WTC11 (cell line): Measurements from ENCODE around the gene TNFRSF4. TPM values are rescaled to one million over a fixed set of nuclear protein-coding genes. Genes with fewer than 3 reads are reported as not detected.

ENCODE experiments used
- ATAC-seq: fragments of 200-7000 bp; cut with Tn5 transposase; 2 replicates; pipeline ENCODE4 v1.10.0; 2021; ENCODE audit warnings: mild to moderate bottlenecking, moderate library complexity
- CTCF ChIA-PET: fragments of 300-600 bp; sonication (Branson Sonifier 250); formaldehyde crosslinking; loops from one replicate; lab custom pipeline; 2021; ENCODE audit warnings: antibody characterized with exemption; lab: Charles Lee
- POLR2A ChIA-PET: fragments of 350-600 bp; sonication (Branson Sonifier 250); formaldehyde crosslinking; loops from one replicate; lab custom pipeline; 2021; ENCODE audit warnings: antibody characterized with exemption; lab: Charles Lee
- DNase-seq: peaks from one replicate; pipeline ENCODE4 v3.0.0; 2021; ENCODE audit warnings: low spot score
- H3K27ac Mint-ChIP-seq: 2 replicates; pipeline ENCODE4 v1.8.0; 2021; ENCODE audit warnings: mixed read lengths
- H3K27me3 Mint-ChIP-seq: 2 replicates; pipeline ENCODE4 v1.8.0; 2021; ENCODE audit warnings: low read depth, mild to moderate bottlenecking, moderate library complexity, mixed read lengths
- H3K36me3 Mint-ChIP-seq: 2 replicates; pipeline ENCODE4 v1.8.0; 2021; ENCODE audit warnings: mixed read lengths
- H3K4me1 Mint-ChIP-seq: 2 replicates; pipeline ENCODE4 v1.8.0; 2022; ENCODE audit warnings: mixed read lengths
- H3K4me3 Mint-ChIP-seq: 2 replicates; pipeline ENCODE4 v1.8.0; 2021; ENCODE audit warnings: mild to moderate bottlenecking, moderate library complexity, mixed read lengths
- H3K9me3 Mint-ChIP-seq: 2 replicates; pipeline ENCODE4 v1.8.0; 2021; ENCODE audit warnings: mixed read lengths
- CREB1 ChIP-seq: sonication (generic); formaldehyde crosslinking; IDR thresholded peaks from 2 replicates; pipeline ENCODE4 v1.8.0; 2023; ENCODE audit warnings: mild to moderate bottlenecking, missing genetic modification reagents
- FOXK1 ChIP-seq: sonication (generic); formaldehyde crosslinking; IDR thresholded peaks from 2 replicates; pipeline ENCODE4 v1.8.0; 2022; ENCODE audit warnings: mild to moderate bottlenecking, moderate library complexity, missing genetic modification reagents
- HMGA2 ChIP-seq: fragments of 250-450 bp; sonication (Bioruptor Pico); IDR thresholded peaks from 2 replicates; pipeline ENCODE4 v1.4.0; 2021; ENCODE audit warnings: mild to moderate bottlenecking, moderate library complexity
- NFE2L1 ChIP-seq: sonication (generic); formaldehyde crosslinking; IDR thresholded peaks from 2 replicates; pipeline ENCODE4 v1.8.1; 2023; ENCODE audit warnings: missing genetic modification reagents
- TCF7 ChIP-seq: sonication (generic); formaldehyde crosslinking; IDR thresholded peaks from 2 replicates; pipeline ENCODE4 v1.8.0; 2022; ENCODE audit warnings: mild to moderate bottlenecking, low read depth, missing genetic modification reagents, moderate library complexity
- ZMAT4 ChIP-seq: fragments of 250-450 bp; sonication (Bioruptor Pico); IDR thresholded peaks from 2 replicates; pipeline ENCODE4 v1.9.0; 2021; ENCODE audit warnings: mild to moderate bottlenecking
- ZNF219 ChIP-seq: sonication (generic); formaldehyde crosslinking; IDR thresholded peaks from 2 replicates; pipeline ENCODE4 v1.8.0; 2023; ENCODE audit warnings: missing genetic modification reagents, mild to moderate bottlenecking, borderline replicate concordance
- ZNF281 ChIP-seq: sonication (generic); formaldehyde crosslinking; IDR thresholded peaks from 2 replicates; pipeline ENCODE4 v1.8.0; 2023; ENCODE audit warnings: mild to moderate bottlenecking, missing genetic modification reagents
- total RNA-seq: library from RNA; stranded (reverse); gene quantifications from 3 replicates; pipeline ENCODE4 v1.2.3, GENCODE V29; 2021
- TF ChIP-seq, protein P1 (sequence below): sonication (generic); formaldehyde crosslinking; IDR thresholded peaks from 2 replicates; pipeline ENCODE4 v1.8.0; 2022; ENCODE audit warnings: mild to moderate bottlenecking, missing genetic modification reagents
- TF ChIP-seq, protein P2 (sequence below): sonication (generic); formaldehyde crosslinking; IDR thresholded peaks from 2 replicates; pipeline ENCODE4 v1.8.1; 2022; ENCODE audit warnings: mild to moderate bottlenecking, moderate library complexity, missing genetic modification reagents
- TF ChIP-seq, protein P3 (sequence below): sonication (generic); formaldehyde crosslinking; IDR thresholded peaks from 2 replicates; pipeline ENCODE4 v1.8.1; 2023; ENCODE audit warnings: mild to moderate bottlenecking, missing genetic modification reagents, borderline replicate concordance

Gene TNFRSF4
- total RNA-seq, 1 experiment from 2014 or later = 0.33 TPM

GRCh38 chr1:1204425-1204920 lies 9.5 kb downstream of the TNFRSF4 start:
- DNase-seq = no peak
- ATAC-seq = no peak

DNA sequence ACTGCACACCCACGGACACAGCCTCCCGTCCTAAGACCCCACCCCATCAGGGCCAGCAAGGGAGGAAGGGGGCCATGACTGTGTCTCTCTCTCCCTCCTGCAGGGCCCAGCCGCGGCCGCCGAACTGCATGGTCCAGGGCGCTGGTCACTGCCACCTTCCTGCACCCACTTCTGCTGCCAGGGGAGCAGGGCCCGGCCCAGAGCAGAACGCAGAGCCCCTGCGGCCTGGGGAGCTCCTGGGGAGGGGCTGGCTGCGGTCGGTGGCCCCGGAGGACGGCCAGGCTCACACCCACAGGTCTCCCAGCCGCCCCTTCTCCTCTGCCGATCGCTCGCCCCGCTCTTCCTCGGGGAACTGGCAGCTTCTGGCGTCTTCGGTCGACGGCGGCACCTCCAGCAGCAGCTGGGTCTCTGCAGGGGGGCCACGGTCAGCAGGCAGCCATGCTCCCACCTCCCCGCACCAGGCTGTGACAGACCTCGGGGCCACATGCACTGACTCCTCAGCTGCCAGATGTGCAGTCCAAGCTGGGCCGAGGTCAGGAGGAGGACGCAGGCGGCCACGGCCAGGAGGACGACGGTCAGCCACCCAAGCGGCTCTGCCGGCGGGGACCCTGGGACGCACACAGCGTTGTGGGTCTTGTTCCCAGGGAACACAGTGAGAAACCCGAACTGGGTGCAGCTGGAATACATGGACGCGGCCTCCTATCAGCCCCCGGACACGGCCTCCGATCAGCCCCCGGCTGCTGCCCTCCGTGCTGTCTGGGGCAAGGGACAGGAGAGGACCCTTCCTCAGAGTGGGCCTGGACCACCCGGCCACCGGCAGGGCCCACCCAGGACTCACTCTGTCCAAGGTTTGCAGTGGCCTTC lies 10.2 kb downstream of the TNFRSF4 start:
- Mint-ChIP-seq H3K9me3 (no peaks in the 10 kb centered on the region), H3K4me1 (peaks cover 3% of the 10 kb centered on the region; the same call in 1 of the 2 replicates), H3K36me3 (no peaks in the 10 kb centered on the region), H3K27me3 (peaks cover 4% of the 10 kb centered on the region), H3K27ac (no peak overlapping the region), H3K4me3 (no peak overlapping the region)
- DNase-seq (no peak), ATAC-seq (no peak)
- ChIA-PET CTCF (no interaction called here), POLR2A (no interaction called here)
- TF ChIP-seq, protein P1, sequence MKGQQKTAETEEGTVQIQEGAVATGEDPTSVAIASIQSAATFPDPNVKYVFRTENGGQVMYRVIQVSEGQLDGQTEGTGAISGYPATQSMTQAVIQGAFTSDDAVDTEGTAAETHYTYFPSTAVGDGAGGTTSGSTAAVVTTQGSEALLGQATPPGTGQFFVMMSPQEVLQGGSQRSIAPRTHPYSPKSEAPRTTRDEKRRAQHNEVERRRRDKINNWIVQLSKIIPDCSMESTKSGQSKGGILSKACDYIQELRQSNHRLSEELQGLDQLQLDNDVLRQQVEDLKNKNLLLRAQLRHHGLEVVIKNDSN (CRISPR knock-in tag) = no peak
- TF ChIP-seq TCF7 (CRISPR knock-in tag) (no peak), NFE2L1 (no peak), ZMAT4 (no peak), HMGA2 (CRISPR knock-in tag) (no peak), ZNF219 (CRISPR knock-in tag) (no peak), CREB1 (CRISPR knock-in tag) (no peak), ZNF281 (CRISPR knock-in tag) (no peak), FOXK1 (CRISPR knock-in tag) (no peak)
- TF ChIP-seq, protein P2, sequence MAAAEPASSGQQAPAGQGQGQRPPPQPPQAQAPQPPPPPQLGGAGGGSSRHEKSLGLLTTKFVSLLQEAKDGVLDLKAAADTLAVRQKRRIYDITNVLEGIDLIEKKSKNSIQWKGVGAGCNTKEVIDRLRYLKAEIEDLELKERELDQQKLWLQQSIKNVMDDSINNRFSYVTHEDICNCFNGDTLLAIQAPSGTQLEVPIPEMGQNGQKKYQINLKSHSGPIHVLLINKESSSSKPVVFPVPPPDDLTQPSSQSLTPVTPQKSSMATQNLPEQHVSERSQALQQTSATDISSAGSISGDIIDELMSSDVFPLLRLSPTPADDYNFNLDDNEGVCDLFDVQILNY = no peak

More at GRCh38 chr1:1204425-1204920, 9.5 kb downstream of the TNFRSF4 start:
- ChIA-PET CTCF (interaction anchor here (3.1 kb wide), 2 partner anchors 30 to 82 kb away, joined by 13 to 17 read pairs; partner anchors contain the start of gene TTLL10), POLR2A (interaction anchor here (0.6 kb wide), 1 partner anchor 662 kb away, joined by 3 read pairs; no protein-coding TSS in a partner anchor)
- Mint-ChIP-seq H3K4me1 (peaks cover 3% of the 10 kb centered on the region; the same call in 1 of the 2 replicates), H3K4me3 (no peak overlapping the region), H3K36me3 (no peaks in the 10 kb centered on the region), H3K9me3 (no peaks in the 10 kb centered on the region), H3K27ac (no peak overlapping the region), H3K27me3 (peaks cover 4% of the 10 kb centered on the region)
- TF ChIP-seq, protein P3, sequence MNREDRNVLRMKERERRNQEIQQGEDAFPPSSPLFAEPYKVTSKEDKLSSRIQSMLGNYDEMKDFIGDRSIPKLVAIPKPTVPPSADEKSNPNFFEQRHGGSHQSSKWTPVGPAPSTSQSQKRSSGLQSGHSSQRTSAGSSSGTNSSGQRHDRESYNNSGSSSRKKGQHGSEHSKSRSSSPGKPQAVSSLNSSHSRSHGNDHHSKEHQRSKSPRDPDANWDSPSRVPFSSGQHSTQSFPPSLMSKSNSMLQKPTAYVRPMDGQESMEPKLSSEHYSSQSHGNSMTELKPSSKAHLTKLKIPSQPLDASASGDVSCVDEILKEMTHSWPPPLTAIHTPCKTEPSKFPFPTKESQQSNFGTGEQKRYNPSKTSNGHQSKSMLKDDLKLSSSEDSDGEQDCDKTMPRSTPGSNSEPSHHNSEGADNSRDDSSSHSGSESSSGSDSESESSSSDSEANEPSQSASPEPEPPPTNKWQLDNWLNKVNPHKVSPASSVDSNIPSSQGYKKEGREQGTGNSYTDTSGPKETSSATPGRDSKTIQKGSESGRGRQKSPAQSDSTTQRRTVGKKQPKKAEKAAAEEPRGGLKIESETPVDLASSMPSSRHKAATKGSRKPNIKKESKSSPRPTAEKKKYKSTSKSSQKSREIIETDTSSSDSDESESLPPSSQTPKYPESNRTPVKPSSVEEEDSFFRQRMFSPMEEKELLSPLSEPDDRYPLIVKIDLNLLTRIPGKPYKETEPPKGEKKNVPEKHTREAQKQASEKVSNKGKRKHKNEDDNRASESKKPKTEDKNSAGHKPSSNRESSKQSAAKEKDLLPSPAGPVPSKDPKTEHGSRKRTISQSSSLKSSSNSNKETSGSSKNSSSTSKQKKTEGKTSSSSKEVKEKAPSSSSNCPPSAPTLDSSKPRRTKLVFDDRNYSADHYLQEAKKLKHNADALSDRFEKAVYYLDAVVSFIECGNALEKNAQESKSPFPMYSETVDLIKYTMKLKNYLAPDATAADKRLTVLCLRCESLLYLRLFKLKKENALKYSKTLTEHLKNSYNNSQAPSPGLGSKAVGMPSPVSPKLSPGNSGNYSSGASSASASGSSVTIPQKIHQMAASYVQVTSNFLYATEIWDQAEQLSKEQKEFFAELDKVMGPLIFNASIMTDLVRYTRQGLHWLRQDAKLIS = no peak
